Measurements from ENCODE around the gene MRPL52. TPM values are rescaled to one million over a fixed set of nuclear protein-coding genes. Genes with fewer than 3 reads are reported as not detected.

The MRPL52 gene
- total and polyA plus RNA-seq, 4 experiments from 2014 or later: 58.0 to 164 (median 82.8) TPM

DNA sequence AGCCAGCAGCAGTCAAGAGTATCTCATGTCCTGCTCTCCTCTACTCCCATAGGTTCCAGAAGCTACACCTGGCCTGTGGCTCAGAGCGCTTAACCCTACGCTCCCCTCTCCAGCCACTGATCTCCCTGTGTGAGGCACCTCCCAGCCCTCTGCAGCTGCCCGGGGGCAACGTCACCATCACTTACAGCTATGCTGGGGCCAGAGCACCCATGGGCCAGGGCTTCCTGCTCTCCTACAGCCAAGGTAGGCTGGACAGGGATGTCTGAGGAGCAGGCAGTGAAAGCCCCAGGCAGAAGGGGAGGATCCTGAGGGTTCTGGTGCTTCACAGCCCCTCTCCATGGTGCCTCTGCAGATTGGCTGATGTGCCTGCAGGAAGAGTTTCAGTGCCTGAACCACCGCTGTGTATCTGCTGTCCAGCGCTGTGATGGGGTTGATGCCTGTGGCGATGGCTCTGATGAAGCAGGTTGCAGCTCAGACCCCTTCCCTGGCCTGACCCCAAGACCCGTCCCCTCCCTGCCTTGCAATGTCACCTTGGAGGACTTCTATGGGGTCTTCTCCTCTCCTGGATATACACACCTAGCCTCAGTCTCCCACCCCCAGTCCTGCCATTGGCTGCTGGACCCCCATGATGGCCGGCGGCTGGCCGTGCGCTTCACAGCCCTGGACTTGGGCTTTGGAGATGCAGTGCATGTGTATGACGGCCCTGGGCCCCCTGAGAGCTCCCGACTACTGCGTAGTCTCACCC is 45.5 kb downstream of the MRPL52 start:
- CTCF ChIA-PET (ENCODE audit: partially characterized antibody): interaction anchor here (1.3 to 6.8 kb wide), 6 partner anchors 10 to 53 kb away, joined by 3 to 191 read pairs (median 54); partner anchors contain the start of gene REM2
- Histone ChIP-seq H3K9me3 (ENCODE audit: control insufficient read depth in 1 of 2, low read length in 2 of 2) (no peaks in the 10 kb centered on the region), H3K36me3 (ENCODE audit: insufficient read depth, low read length) (peaks cover 55% of the 10 kb centered on the region), H3K27me3 (ENCODE audit: insufficient read depth, low read length) (no peaks in the 10 kb centered on the region), H3K4me3 (ENCODE audit: low read length in 2 of 2) (no peak overlapping the region), H3K27ac (ENCODE audit: low read depth, low read length) (no peak overlapping the region), H3K4me1 (ENCODE audit: insufficient read depth, low read length) (peaks cover 40% of the 10 kb centered on the region)
- POLR2A ChIA-PET (ENCODE audit: partially characterized antibody): interaction anchor here (0.6 to 9.1 kb wide), 2 partner anchors 10 to 24 kb away, joined by 3 to 208 read pairs; partner anchors contain the start of gene REM2
- Mint-ChIP-seq H3K27ac (peak overlapping the region in 2 of 7 donors; percentile 29 to 46), H3K27me3 (no peaks in the 10 kb centered on the region), H3K36me3 (peaks cover 37 to 62% of the 10 kb centered on the region in 2 donors), H3K9me3 (peaks cover 0 to 1% (median 0%) of the 10 kb centered on the region in 8 donors), H3K4me3 (peak overlapping the region in 1 of 8 donors; percentile 25), H3K4me1 (peaks cover 21 to 55% (median 32%) of the 10 kb centered on the region in 4 donors)
- intact Hi-C loops (cut with micrococcal nuclease): no loop called here
- peak in 1 of 5 donors; percentile 23 for DNase-seq

DNA sequence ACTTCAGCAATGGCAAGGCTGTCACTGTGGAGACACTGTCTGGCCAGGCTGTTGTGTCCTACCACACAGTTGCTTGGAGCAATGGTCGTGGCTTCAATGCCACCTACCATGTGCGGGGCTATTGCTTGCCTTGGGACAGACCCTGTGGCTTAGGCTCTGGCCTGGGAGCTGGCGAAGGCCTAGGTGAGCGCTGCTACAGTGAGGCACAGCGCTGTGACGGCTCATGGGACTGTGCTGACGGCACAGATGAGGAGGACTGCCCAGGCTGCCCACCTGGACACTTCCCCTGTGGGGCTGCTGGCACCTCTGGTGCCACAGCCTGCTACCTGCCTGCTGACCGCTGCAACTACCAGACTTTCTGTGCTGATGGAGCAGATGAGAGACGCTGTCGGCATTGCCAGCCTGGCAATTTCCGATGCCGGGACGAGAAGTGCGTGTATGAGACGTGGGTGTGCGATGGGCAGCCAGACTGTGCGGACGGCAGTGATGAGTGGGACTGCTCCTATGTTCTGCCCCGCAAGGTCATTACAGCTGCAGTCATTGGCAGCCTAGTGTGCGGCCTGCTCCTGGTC is 46.1 kb downstream of the MRPL52 start:
- H3K27ac Mint-ChIP-seq: peak overlapping the region in 3 of 7 donors; percentile 21 to 76 (median 46)
- peaks cover 16 to 48% (median 25%) of the 10 kb centered on the region in 4 donors for H3K4me1 Mint-ChIP-seq
- Histone ChIP-seq H3K4me1 (ENCODE audit: insufficient read depth, low read length) (peaks cover 33% of the 10 kb centered on the region), H3K9me3 (ENCODE audit: control insufficient read depth in 1 of 2, low read length in 2 of 2) (no peaks in the 10 kb centered on the region), H3K27me3 (ENCODE audit: insufficient read depth, low read length) (no peaks in the 10 kb centered on the region), H3K36me3 (ENCODE audit: insufficient read depth, low read length) (peaks cover 55% of the 10 kb centered on the region), H3K27ac (ENCODE audit: low read depth, low read length) (no peak overlapping the region), H3K4me3 (ENCODE audit: low read length in 2 of 2) (no peak overlapping the region)
- intact Hi-C loops (cut with micrococcal nuclease): no loop called here
- ChIA-PET POLR2A (ENCODE audit: partially characterized antibody) (interaction anchor here (9.1 kb wide), 1 partner anchor 9 kb away, joined by 208 read pairs; the partner anchor contains the start of gene REM2), CTCF (ENCODE audit: partially characterized antibody) (interaction anchor here (1.3 to 6.8 kb wide), 3 partner anchors 10 to 22 kb away, joined by 3 to 191 read pairs (median 58); partner anchors contain the start of gene REM2)
- peaks cover 0 to 1% (median 0%) of the 10 kb centered on the region in 8 donors for H3K9me3 Mint-ChIP-seq
- peak in 1 of 5 donors; percentile 12 for DNase-seq
- H3K4me3 Mint-ChIP-seq: peak overlapping the region in 2 of 8 donors; percentile 29 to 64
- H3K36me3 Mint-ChIP-seq: peaks cover 37 to 62% of the 10 kb centered on the region in 2 donors
- no peaks in the 10 kb centered on the region for H3K27me3 Mint-ChIP-seq

DNA sequence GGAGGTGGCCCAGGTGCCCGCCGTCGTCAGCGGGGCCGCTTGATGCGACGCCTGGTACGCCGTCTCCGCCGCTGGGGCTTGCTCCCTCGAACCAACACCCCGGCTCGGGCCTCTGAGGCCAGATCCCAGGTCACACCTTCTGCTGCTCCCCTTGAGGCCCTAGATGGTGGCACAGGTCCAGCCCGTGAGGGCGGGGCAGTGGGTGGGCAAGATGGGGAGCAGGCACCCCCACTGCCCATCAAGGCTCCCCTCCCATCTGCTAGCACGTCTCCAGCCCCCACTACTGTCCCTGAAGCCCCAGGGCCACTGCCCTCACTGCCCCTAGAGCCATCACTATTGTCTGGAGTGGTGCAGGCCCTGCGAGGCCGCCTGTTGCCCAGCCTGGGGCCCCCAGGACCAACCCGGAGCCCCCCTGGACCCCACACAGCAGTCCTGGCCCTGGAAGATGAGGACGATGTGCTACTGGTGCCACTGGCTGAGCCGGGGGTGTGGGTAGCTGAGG is 47.4 kb downstream of the MRPL52 start:
- H3K36me3 Mint-ChIP-seq: peaks cover 37 to 59% of the 10 kb centered on the region in 2 donors
- H3K9me3 ChIP-seq (ENCODE audit: control insufficient read depth in 1 of 2, low read length in 2 of 2): no peaks in the 10 kb centered on the region
- peak overlapping the region in 1 of 7 donors; percentile 68 for H3K27ac Mint-ChIP-seq
- peaks cover 0 to 1% (median 0%) of the 10 kb centered on the region in 8 donors for H3K9me3 Mint-ChIP-seq
- H3K27ac ChIP-seq (ENCODE audit: low read depth, low read length): no peak overlapping the region
- intact Hi-C loops (cut with micrococcal nuclease): no loop called here
- H3K27me3 ChIP-seq (ENCODE audit: insufficient read depth, low read length): no peaks in the 10 kb centered on the region
- peaks cover 17 to 46% (median 27%) of the 10 kb centered on the region in 4 donors for H3K4me1 Mint-ChIP-seq
- H3K4me1 ChIP-seq (ENCODE audit: insufficient read depth, low read length): peaks cover 33% of the 10 kb centered on the region
- peak in 1 of 5 donors; percentile 29 for DNase-seq
- POLR2A ChIA-PET (ENCODE audit: partially characterized antibody): interaction anchor here (1.4 to 9.1 kb wide), 2 partner anchors 8 to 10 kb away, joined by 6 to 208 read pairs; partner anchors contain the start of gene REM2
- H3K36me3 ChIP-seq (ENCODE audit: insufficient read depth, low read length): peaks cover 55% of the 10 kb centered on the region
- CTCF ChIA-PET (ENCODE audit: partially characterized antibody): no interaction called here
- no peaks in the 10 kb centered on the region for H3K27me3 Mint-ChIP-seq
- no peak overlapping the region for H3K4me3 Mint-ChIP-seq
- H3K4me3 ChIP-seq (ENCODE audit: low read length in 2 of 2): no peak overlapping the region

DNA sequence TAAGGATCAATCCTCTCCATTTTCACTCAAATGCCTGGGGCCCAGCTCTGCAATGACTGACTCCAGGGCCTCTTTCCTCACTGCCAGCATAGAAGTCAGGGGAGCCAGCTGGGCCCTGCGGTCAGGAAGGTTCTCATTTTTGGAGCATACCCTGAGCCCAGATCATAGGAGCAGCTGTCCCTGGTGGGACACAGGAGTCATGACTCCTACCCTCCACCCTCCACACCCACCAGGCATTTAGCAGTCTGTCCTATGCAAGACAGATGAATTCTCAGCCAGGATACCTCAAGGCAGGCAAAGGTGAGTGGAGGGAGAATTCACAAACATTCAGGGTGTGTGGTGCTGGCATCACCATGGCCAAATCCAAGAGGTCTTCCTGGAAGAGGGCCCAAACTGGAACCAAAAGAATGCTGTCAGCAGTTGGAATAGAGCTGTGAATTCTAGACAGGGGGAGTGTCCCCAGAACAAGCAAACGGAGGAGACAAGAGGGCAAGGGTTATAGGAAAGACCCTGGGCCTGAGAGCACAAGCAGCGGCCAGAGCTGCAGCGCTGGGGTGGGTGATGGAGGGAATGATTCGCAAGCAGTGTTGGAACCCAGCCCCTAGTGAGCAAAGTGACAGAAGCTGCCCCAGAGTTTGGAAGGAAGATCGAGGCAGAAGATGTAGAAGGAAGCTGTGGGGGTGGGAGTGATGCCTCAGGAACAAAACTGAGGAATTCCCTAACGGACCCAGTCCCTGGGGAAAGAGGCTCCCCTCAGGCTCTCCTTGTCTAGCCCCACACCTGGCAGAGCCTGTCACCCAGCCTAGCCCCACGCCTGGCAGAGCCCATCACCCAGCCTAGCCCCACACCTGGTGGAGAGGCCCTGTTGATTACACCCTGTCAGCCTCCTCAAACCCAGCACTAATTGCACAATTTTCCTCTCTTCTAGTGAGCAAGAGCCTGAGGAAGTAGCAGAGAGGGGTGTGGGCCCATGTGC is 48.9 kb downstream of the MRPL52 start:
- Histone ChIP-seq H3K4me1 (ENCODE audit: insufficient read depth, low read length) (peaks cover 34% of the 10 kb centered on the region), H3K4me3 (ENCODE audit: low read length in 2 of 2) (no peak overlapping the region), H3K27ac (ENCODE audit: low read depth, low read length) (no peak overlapping the region), H3K9me3 (ENCODE audit: control insufficient read depth in 1 of 2, low read length in 2 of 2) (no peaks in the 10 kb centered on the region), H3K27me3 (ENCODE audit: insufficient read depth, low read length) (no peaks in the 10 kb centered on the region), H3K36me3 (ENCODE audit: insufficient read depth, low read length) (peaks cover 55% of the 10 kb centered on the region)
- ChIA-PET POLR2A (ENCODE audit: partially characterized antibody) (interaction anchor here (0.9 to 2.0 kb wide), 3 partner anchors 8 to 22 kb away, joined by 3 to 6 read pairs (median 5); no protein-coding TSS in a partner anchor), CTCF (ENCODE audit: partially characterized antibody) (interaction anchor here (1.0 to 9.8 kb wide), 3 partner anchors 8 to 21 kb away, joined by 3 to 84 read pairs (median 5); no protein-coding TSS in a partner anchor)
- peak overlapping the region in 4 of 7 donors; percentile 57 to 86 (median 78) for H3K27ac Mint-ChIP-seq
- peaks cover 31 to 50% of the 10 kb centered on the region in 2 donors for H3K36me3 Mint-ChIP-seq
- no peaks in the 10 kb centered on the region for H3K27me3 Mint-ChIP-seq
- DNase-seq: no peak
- peaks cover 0 to 1% (median 0%) of the 10 kb centered on the region in 8 donors for H3K9me3 Mint-ChIP-seq
- peaks cover 16 to 46% (median 24%) of the 10 kb centered on the region in 4 donors for H3K4me1 Mint-ChIP-seq
- peak overlapping the region in 2 of 8 donors; percentile 3 to 30 for H3K4me3 Mint-ChIP-seq
- intact Hi-C loops (cut with micrococcal nuclease): no loop called here

DNA sequence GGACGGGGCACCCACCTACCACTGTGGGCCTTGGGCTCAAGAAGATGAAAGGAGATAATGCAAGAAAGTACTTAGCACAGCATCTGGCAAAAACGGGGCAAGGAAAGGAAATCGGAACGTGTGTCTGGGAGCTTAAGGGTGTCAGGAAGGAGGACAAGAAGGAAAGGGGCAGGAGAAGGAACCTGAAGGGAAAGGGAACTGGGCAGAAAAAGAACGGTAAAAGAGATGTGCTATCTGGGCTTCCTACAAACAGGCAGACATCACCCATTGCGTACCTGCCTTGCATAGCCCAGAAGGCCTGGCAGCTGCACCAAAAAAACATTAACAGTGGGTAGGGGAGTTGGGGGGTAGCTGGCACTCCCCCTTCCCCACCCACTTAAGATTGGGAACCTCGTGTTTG is 52.4 kb downstream of the MRPL52 start:
- Histone ChIP-seq H3K36me3 (ENCODE audit: insufficient read depth, low read length) (peaks cover 22% of the 10 kb centered on the region), H3K9me3 (ENCODE audit: control insufficient read depth in 1 of 2, low read length in 2 of 2) (no peaks in the 10 kb centered on the region), H3K4me1 (ENCODE audit: insufficient read depth, low read length) (peaks cover 26% of the 10 kb centered on the region), H3K4me3 (ENCODE audit: low read length in 2 of 2) (no peak overlapping the region), H3K27me3 (ENCODE audit: insufficient read depth, low read length) (no peaks in the 10 kb centered on the region), H3K27ac (ENCODE audit: low read depth, low read length) (no peak overlapping the region)
- Mint-ChIP-seq H3K27me3 (no peaks in the 10 kb centered on the region), H3K4me1 (peaks cover 19 to 60% (median 33%) of the 10 kb centered on the region in 4 donors), H3K9me3 (peaks cover 0 to 2% (median 0%) of the 10 kb centered on the region in 8 donors), H3K4me3 (peak overlapping the region in 1 of 8 donors; percentile 60), H3K36me3 (peaks cover 18 to 26% of the 10 kb centered on the region in 2 donors), H3K27ac (peak overlapping the region; percentile 2 to 69 (median 24))
- ChIA-PET CTCF (ENCODE audit: partially characterized antibody) (interaction anchor here (0.6 to 11.4 kb wide), 9 partner anchors 9 to 293 kb away, joined by 3 to 191 read pairs (median 5); partner anchors contain the start of genes AJUBA, DAD1 and LRP10), POLR2A (ENCODE audit: partially characterized antibody) (interaction anchor here (0.6 to 10.8 kb wide), 8 partner anchors 9 to 52 kb away, joined by 3 to 208 read pairs (median 4); partner anchors contain the start of genes LRP10 and RBM23)
- DNase-seq: no peak
- intact Hi-C loops (cut with micrococcal nuclease): no loop called here

Measured in CD4-positive, alpha-beta memory T cell (primary cell).